ENCODE measurements around the gene MBP.
"Not testable (repeated sequence)": the region's sequence is repeated elsewhere in the genome, so short reads cannot be mapped to it uniquely, and the experiment has no call there.

The MBP gene

GRCh38 chr18:76953156-76953555, 179.4 kb downstream of the MBP start:
- H3K27me3 ChIP-seq (ENCODE audit: control insufficient read depth in 5 of 5, insufficient read depth in 4 of 5, low read length in 5 of 5) = no peaks in the 10 kb centered on the region
- no peaks in the 10 kb centered on the region for H3K9me3 ChIP-seq (ENCODE audit: control insufficient read depth in 5 of 5, low read length in 5 of 5)
- no peak overlapping the region for H3K27ac ChIP-seq (ENCODE audit: low read depth, low read length)
- peaks cover 13 to 63% (median 50%) of the 10 kb centered on the region in 5 donors for H3K36me3 ChIP-seq (ENCODE audit: control insufficient read depth in 5 of 5, insufficient read depth in 5 of 5, low read length in 5 of 5)
- no peak overlapping the region for H3K9ac ChIP-seq (ENCODE audit: low read length in 5 of 5)
- peaks cover 0 to 21% (median 7%) of the 10 kb centered on the region in 5 donors for H3K4me1 ChIP-seq (ENCODE audit: control insufficient read depth in 5 of 5, insufficient read depth in 5 of 5, low read length in 5 of 5)
- H3K4me3 ChIP-seq (ENCODE audit: low read depth in 1 of 5, low read length in 5 of 5) = no peak overlapping the region

GRCh38 chr18:76952747-76953146, 179.8 kb downstream of the MBP start:
- H3K9me3 ChIP-seq (ENCODE audit: control insufficient read depth in 5 of 5, low read length in 5 of 5) = no peaks in the 10 kb centered on the region
- H3K27me3 ChIP-seq (ENCODE audit: control insufficient read depth in 5 of 5, insufficient read depth in 4 of 5, low read length in 5 of 5) = no peaks in the 10 kb centered on the region
- peaks cover 0 to 21% (median 7%) of the 10 kb centered on the region in 5 donors for H3K4me1 ChIP-seq (ENCODE audit: control insufficient read depth in 5 of 5, insufficient read depth in 5 of 5, low read length in 5 of 5)
- no peak overlapping the region for H3K9ac ChIP-seq (ENCODE audit: low read length in 5 of 5)
- no peak overlapping the region for H3K27ac ChIP-seq (ENCODE audit: low read depth, low read length)
- peaks cover 15 to 63% (median 48%) of the 10 kb centered on the region in 5 donors for H3K36me3 ChIP-seq (ENCODE audit: control insufficient read depth in 5 of 5, insufficient read depth in 5 of 5, low read length in 5 of 5)
- no peak overlapping the region for H3K4me3 ChIP-seq (ENCODE audit: low read depth in 1 of 5, low read length in 5 of 5)

GRCh38 chr18:76951456-76952247, 180.9 kb downstream of the MBP start:
- Histone ChIP-seq H3K9me3 (ENCODE audit: control insufficient read depth in 5 of 5, low read length in 5 of 5) (no peaks in the 10 kb centered on the region), H3K27ac (ENCODE audit: low read depth, low read length) (no peak overlapping the region), H3K27me3 (ENCODE audit: control insufficient read depth in 5 of 5, insufficient read depth in 4 of 5, low read length in 5 of 5) (no peaks in the 10 kb centered on the region), H3K4me1 (ENCODE audit: control insufficient read depth in 5 of 5, insufficient read depth in 5 of 5, low read length in 5 of 5) (peaks cover 0 to 21% (median 7%) of the 10 kb centered on the region in 5 donors), H3K36me3 (ENCODE audit: control insufficient read depth in 5 of 5, insufficient read depth in 5 of 5, low read length in 5 of 5) (peaks cover 10 to 65% (median 49%) of the 10 kb centered on the region in 5 donors), H3K9ac (ENCODE audit: low read length in 5 of 5) (no peak overlapping the region), H3K4me3 (ENCODE audit: low read depth in 1 of 5, low read length in 5 of 5) (no peak overlapping the region)

GRCh38 chr18:76948345-76948744, 184.2 kb downstream of the MBP start:
- H3K36me3 ChIP-seq (ENCODE audit: control insufficient read depth in 5 of 5, insufficient read depth in 5 of 5, low read length in 5 of 5) = peaks cover 10 to 52% (median 39%) of the 10 kb centered on the region in 5 donors

GRCh38 chr18:76944346-76944745, 188.2 kb downstream of the MBP start:
- H3K9me3 ChIP-seq (ENCODE audit: control insufficient read depth in 5 of 5, low read length in 5 of 5); H3K9ac ChIP-seq (ENCODE audit: low read length in 5 of 5); H3K27me3 ChIP-seq (ENCODE audit: control insufficient read depth in 5 of 5, insufficient read depth in 4 of 5, low read length in 5 of 5); H3K4me3 ChIP-seq (ENCODE audit: low read depth in 1 of 5, low read length in 5 of 5): not testable (repeated sequence)
- H3K4me1 ChIP-seq (ENCODE audit: control insufficient read depth in 5 of 5, insufficient read depth in 5 of 5, low read length in 5 of 5) = peaks cover 0 to 11% (median 0%) of the 10 kb centered on the region in 5 donors
- H3K27ac ChIP-seq (ENCODE audit: low read depth, low read length) = peak overlapping the region; percentile 68
- peaks cover 3 to 37% (median 27%) of the 10 kb centered on the region in 5 donors for H3K36me3 ChIP-seq (ENCODE audit: control insufficient read depth in 5 of 5, insufficient read depth in 5 of 5, low read length in 5 of 5)

More at GRCh38 chr18:76948345-76948744, 184.2 kb downstream of the MBP start:
- H3K27ac ChIP-seq (ENCODE audit: low read depth, low read length) = no peak overlapping the region
- H3K9me3 ChIP-seq (ENCODE audit: control insufficient read depth in 5 of 5, low read length in 5 of 5) = no peaks in the 10 kb centered on the region
- H3K4me3 ChIP-seq (ENCODE audit: low read depth in 1 of 5, low read length in 5 of 5) = no peak overlapping the region
- H3K9ac ChIP-seq (ENCODE audit: low read length in 5 of 5) = no peak overlapping the region
- peaks cover 0 to 9% (median 4%) of the 10 kb centered on the region in 5 donors for H3K4me1 ChIP-seq (ENCODE audit: control insufficient read depth in 5 of 5, insufficient read depth in 5 of 5, low read length in 5 of 5)
- no peaks in the 10 kb centered on the region for H3K27me3 ChIP-seq (ENCODE audit: control insufficient read depth in 5 of 5, insufficient read depth in 4 of 5, low read length in 5 of 5)

GRCh38 chr18:76943542-76944339, 188.8 kb downstream of the MBP start:
- H3K27me3 ChIP-seq (ENCODE audit: control insufficient read depth in 5 of 5, insufficient read depth in 4 of 5, low read length in 5 of 5) = no peaks in the 10 kb centered on the region
- H3K9me3 ChIP-seq (ENCODE audit: control insufficient read depth in 5 of 5, low read length in 5 of 5) = no peaks in the 10 kb centered on the region
- peak overlapping the region in 1 of 5 donors; percentile 20 for H3K9ac ChIP-seq (ENCODE audit: low read length in 5 of 5)
- peaks cover 3 to 40% (median 29%) of the 10 kb centered on the region in 5 donors for H3K36me3 ChIP-seq (ENCODE audit: control insufficient read depth in 5 of 5, insufficient read depth in 5 of 5, low read length in 5 of 5)
- H3K4me1 ChIP-seq (ENCODE audit: control insufficient read depth in 5 of 5, insufficient read depth in 5 of 5, low read length in 5 of 5) = peaks cover 0 to 11% (median 0%) of the 10 kb centered on the region in 5 donors
- no peak overlapping the region for H3K4me3 ChIP-seq (ENCODE audit: low read depth in 1 of 5, low read length in 5 of 5)
- H3K27ac ChIP-seq (ENCODE audit: low read depth, low read length) = peak overlapping the region; percentile 68

- H3K27me3 ChIP-seq (ENCODE audit: control insufficient read depth in 5 of 5, insufficient read depth in 4 of 5, low read length in 5 of 5) = no peaks in the 10 kb centered on the region
- no peak overlapping the region for H3K27ac ChIP-seq (ENCODE audit: low read depth, low read length)
- H3K9me3 ChIP-seq (ENCODE audit: control insufficient read depth in 5 of 5, low read length in 5 of 5) = no peaks in the 10 kb centered on the region
- H3K4me1 ChIP-seq (ENCODE audit: control insufficient read depth in 5 of 5, insufficient read depth in 5 of 5, low read length in 5 of 5) = peaks cover 0 to 11% (median 0%) of the 10 kb centered on the region in 5 donors
- H3K9ac ChIP-seq (ENCODE audit: low read length in 5 of 5) = no peak overlapping the region
- no peak overlapping the region for H3K4me3 ChIP-seq (ENCODE audit: low read depth in 1 of 5, low read length in 5 of 5)
- H3K36me3 ChIP-seq (ENCODE audit: control insufficient read depth in 5 of 5, insufficient read depth in 5 of 5, low read length in 5 of 5) = peaks cover 0 to 46% (median 30%) of the 10 kb centered on the region in 5 donors
Measured at GRCh38 chr18:76941284-76941683, 191.3 kb downstream of the MBP start.

GRCh38 chr18:76938619-76939018, 194.0 kb downstream of the MBP start:
- Histone ChIP-seq H3K4me1 (ENCODE audit: control insufficient read depth in 5 of 5, insufficient read depth in 5 of 5, low read length in 5 of 5) (peaks cover 0 to 12% (median 4%) of the 10 kb centered on the region in 5 donors), H3K36me3 (ENCODE audit: control insufficient read depth in 5 of 5, insufficient read depth in 5 of 5, low read length in 5 of 5) (peaks cover 0 to 59% (median 38%) of the 10 kb centered on the region in 5 donors), H3K27me3 (ENCODE audit: control insufficient read depth in 5 of 5, insufficient read depth in 4 of 5, low read length in 5 of 5) (no peaks in the 10 kb centered on the region), H3K9ac (ENCODE audit: low read length in 5 of 5) (no peak overlapping the region), H3K27ac (ENCODE audit: low read depth, low read length) (no peak overlapping the region), H3K4me3 (ENCODE audit: low read depth in 1 of 5, low read length in 5 of 5) (no peak overlapping the region), H3K9me3 (ENCODE audit: control insufficient read depth in 5 of 5, low read length in 5 of 5) (no peaks in the 10 kb centered on the region)

- Histone ChIP-seq H3K36me3 (ENCODE audit: control insufficient read depth in 5 of 5, insufficient read depth in 5 of 5, low read length in 5 of 5) (peaks cover 0 to 63% (median 40%) of the 10 kb centered on the region in 5 donors), H3K4me1 (ENCODE audit: control insufficient read depth in 5 of 5, insufficient read depth in 5 of 5, low read length in 5 of 5) (peaks cover 0 to 15% (median 0%) of the 10 kb centered on the region in 5 donors), H3K27ac (ENCODE audit: low read depth, low read length) (no peak overlapping the region), H3K27me3 (ENCODE audit: control insufficient read depth in 5 of 5, insufficient read depth in 4 of 5, low read length in 5 of 5) (no peaks in the 10 kb centered on the region), H3K9ac (ENCODE audit: low read length in 5 of 5) (no peak overlapping the region), H3K4me3 (ENCODE audit: low read depth in 1 of 5, low read length in 5 of 5) (no peak overlapping the region), H3K9me3 (ENCODE audit: control insufficient read depth in 5 of 5, low read length in 5 of 5) (no peaks in the 10 kb centered on the region)
Measured at GRCh38 chr18:76937597-76937996, 195.0 kb downstream of the MBP start.

- Histone ChIP-seq H3K9ac (ENCODE audit: low read length in 5 of 5) (no peak overlapping the region), H3K4me3 (ENCODE audit: low read depth in 1 of 5, low read length in 5 of 5) (no peak overlapping the region), H3K27me3 (ENCODE audit: control insufficient read depth in 5 of 5, insufficient read depth in 4 of 5, low read length in 5 of 5) (no peaks in the 10 kb centered on the region), H3K36me3 (ENCODE audit: control insufficient read depth in 5 of 5, insufficient read depth in 5 of 5, low read length in 5 of 5) (peaks cover 0 to 66% (median 40%) of the 10 kb centered on the region in 5 donors), H3K9me3 (ENCODE audit: control insufficient read depth in 5 of 5, low read length in 5 of 5) (no peaks in the 10 kb centered on the region), H3K27ac (ENCODE audit: low read depth, low read length) (no peak overlapping the region), H3K4me1 (ENCODE audit: control insufficient read depth in 5 of 5, insufficient read depth in 5 of 5, low read length in 5 of 5) (peaks cover 0 to 22% (median 3%) of the 10 kb centered on the region in 5 donors)
Measured at GRCh38 chr18:76936877-76937276, 195.7 kb downstream of the MBP start.

Measured in subcutaneous abdominal adipose tissue (tissue), 5 donors.